H9 (cell line): ENCODE results near the gene AMER1. TPM values are rescaled to one million over a fixed set of nuclear protein-coding genes. Genes with fewer than 3 reads are reported as not detected.

Experiments used
- DNase-seq: peaks from one replicate; pipeline ENCODE4 v3.0.0-alpha.2; 2017
- H2AFZ ChIP-seq: one replicate; pipeline ENCODE4 v1.6.1; 2013; ENCODE audit warnings: mild to moderate bottlenecking, low read length, control low read depth, moderate library complexity
- H2AK5ac ChIP-seq: 2 replicates; pipeline ENCODE4 v1.6.1; 2013; ENCODE audit warnings: low read length, control low read depth, mixed read lengths; ENCODE audit not compliant: insufficient read length
- H2BK120ac ChIP-seq: one replicate; pipeline ENCODE4 v1.6.1; 2013; ENCODE audit warnings: low read depth, mild to moderate bottlenecking, low read length, control low read depth, inconsistent platforms; ENCODE audit not compliant: poor library complexity, severe bottlenecking
- H2BK12ac ChIP-seq: 2 replicates; pipeline ENCODE4 v1.6.1; 2013; ENCODE audit warnings: low read length, control low read depth, mixed read lengths, low read depth; ENCODE audit not compliant: insufficient read length
- H2BK15ac ChIP-seq: 2 replicates; pipeline ENCODE4 v1.6.1; 2013; ENCODE audit warnings: low read depth, low read length, control low read depth
- H2BK20ac ChIP-seq: one replicate; pipeline ENCODE4 v1.6.1; 2013; ENCODE audit warnings: low read depth, mild to moderate bottlenecking, low read length, control low read depth, inconsistent platforms; ENCODE audit not compliant: poor library complexity, severe bottlenecking
- H2BK5ac ChIP-seq: 2 replicates; pipeline ENCODE4 v1.6.1; 2013; ENCODE audit warnings: low read length, control low read depth, mixed read lengths; ENCODE audit not compliant: insufficient read length
- H3K14ac ChIP-seq: 2 replicates; pipeline ENCODE4 v1.6.1; 2013; ENCODE audit warnings: low read length, control low read depth; ENCODE audit not compliant: insufficient read depth
- H3K18ac ChIP-seq: 2 replicates; pipeline ENCODE4 v1.6.1; 2013; ENCODE audit warnings: low read depth, mild to moderate bottlenecking, mixed read lengths, low read length, control low read depth; ENCODE audit not compliant: insufficient read length
- H3K23ac ChIP-seq: 2 replicates; pipeline ENCODE4 v1.6.1; 2013; ENCODE audit warnings: low read length, control low read depth, mixed read lengths, low read depth; ENCODE audit not compliant: insufficient read length
- H3K23me2 ChIP-seq: 2 replicates; pipeline ENCODE4 v1.6.1; 2013; ENCODE audit warnings: low read depth, mild to moderate bottlenecking, mixed read lengths, low read length, control low read depth; ENCODE audit not compliant: insufficient read length, poor library complexity, severe bottlenecking
- H3K27ac ChIP-seq: 2 replicates; pipeline ENCODE4 v1.5.1; 2013; ENCODE audit warnings: low read length, control low read depth, mixed read lengths, low read depth; ENCODE audit not compliant: insufficient read length
- H3K27me3 ChIP-seq: 2 replicates; pipeline ENCODE4 v1.6.1; 2013; ENCODE audit warnings: low read length, control low read depth, inconsistent platforms; ENCODE audit not compliant: insufficient read depth
- H3K4ac ChIP-seq: 2 replicates; pipeline ENCODE4 v1.6.1; 2013; ENCODE audit warnings: low read depth, mild to moderate bottlenecking, control low read depth, inconsistent platforms, low read length, moderate library complexity
- H3K4me1 ChIP-seq: 2 replicates; pipeline ENCODE4 v1.6.1; 2013; ENCODE audit warnings: low read length, control low read depth, inconsistent platforms; ENCODE audit not compliant: insufficient read depth
- H3K4me2 ChIP-seq: 2 replicates; pipeline ENCODE4 v1.6.1; 2013; ENCODE audit warnings: low read length, control low read depth, mixed read lengths; ENCODE audit not compliant: insufficient read length, insufficient read depth
- H3K56ac ChIP-seq: 2 replicates; pipeline ENCODE4 v1.6.1; 2013; ENCODE audit warnings: low read depth, mild to moderate bottlenecking, mixed read lengths, low read length, control low read depth; ENCODE audit not compliant: insufficient read length
- H3K79me1 ChIP-seq: 2 replicates; pipeline ENCODE4 v1.6.1; 2013; ENCODE audit warnings: low read depth, mild to moderate bottlenecking, moderate library complexity, low read length, control low read depth, inconsistent platforms; ENCODE audit not compliant: insufficient read depth, poor library complexity, severe bottlenecking
- H3K79me2 ChIP-seq: 2 replicates; pipeline ENCODE4 v1.6.1; 2013; ENCODE audit warnings: low read length, control low read depth, inconsistent platforms; ENCODE audit not compliant: insufficient read depth
- H3K9ac ChIP-seq: 2 replicates; pipeline ENCODE4 v1.6.1; 2013; ENCODE audit warnings: low read length, control low read depth, mixed read lengths; ENCODE audit not compliant: insufficient read length; ENCODE audit errors: extremely low read depth
- H3K9me3 ChIP-seq: one replicate; pipeline ENCODE4 v1.6.1; 2013; ENCODE audit warnings: low read depth, low read length, inconsistent platforms; ENCODE audit not compliant: control insufficient read depth
- H3T11ph ChIP-seq: one replicate; pipeline ENCODE4 v1.6.1; 2013; ENCODE audit warnings: mild to moderate bottlenecking, low read length, control low read depth, inconsistent platforms
- H4K20me1 ChIP-seq: one replicate; pipeline ENCODE4 v1.6.1; 2013; ENCODE audit not compliant: control insufficient read depth, insufficient read length, insufficient read depth
- H4K5ac ChIP-seq: 2 replicates; pipeline ENCODE4 v1.6.1; 2013; ENCODE audit warnings: low read depth, mild to moderate bottlenecking, mixed read lengths, low read length, control low read depth; ENCODE audit not compliant: insufficient read length
- H4K8ac ChIP-seq: replicated peaks from 2 replicates; pipeline ENCODE4 v1.6.1; 2013; ENCODE audit warnings: low read length, control low read depth, mixed read lengths, low read depth; ENCODE audit not compliant: insufficient read length
- H4K91ac ChIP-seq: 2 replicates; pipeline ENCODE4 v1.6.1; 2013; ENCODE audit warnings: low read depth, mild to moderate bottlenecking, moderate library complexity, mixed read lengths, low read length, control low read depth; ENCODE audit not compliant: insufficient read length
- H3K27ac Mint-ChIP-seq, 3 experiments: 2 replicates in 2 of 3; 3 replicates in 1 of 3; pipeline ENCODE4 v1.8.0; 2020 to 2021; ENCODE audit warnings: mixed read lengths in 3 of 3, mild to moderate bottlenecking in 1 of 3, moderate library complexity in 1 of 3
- H3K27me3 Mint-ChIP-seq: 2 replicates; pipeline ENCODE4 v1.8.0; 2021; ENCODE audit warnings: low read depth, mild to moderate bottlenecking, moderate library complexity, mixed read lengths
- H3K36me3 Mint-ChIP-seq, 3 experiments: 2 replicates in 2 of 3; 3 replicates in 1 of 3; pipeline ENCODE4 v1.8.0; 2020 to 2021; ENCODE audit warnings: low read depth in 3 of 3, mixed read lengths in 3 of 3; ENCODE audit not compliant: insufficient read depth in 1 of 3
- H3K4me1 Mint-ChIP-seq, 2 experiments: 2 replicates each; pipeline ENCODE4 v1.8.0; 2020; ENCODE audit warnings: mixed read lengths in 2 of 2
- H3K4me3 Mint-ChIP-seq, 2 experiments: 2 replicates in 1 of 2; 3 replicates in 1 of 2; pipeline ENCODE4 v1.8.0; 2020 to 2021; ENCODE audit warnings: mild to moderate bottlenecking in 2 of 2, mixed read lengths in 2 of 2, moderate library complexity in 1 of 2
- H3K9me3 Mint-ChIP-seq, 2 experiments: 2 replicates in 1 of 2; 3 replicates in 1 of 2; pipeline ENCODE4 v1.8.0; 2020; ENCODE audit warnings: mild to moderate bottlenecking in 2 of 2, mixed read lengths in 2 of 2, moderate library complexity in 1 of 2
- WGBS: extraction: QIAGEN DNeasy Blood & Tissue Kit; methylation state at CpG from one replicate; pipeline ENCODE4 v1.1.7; 2013; ENCODE audit warnings: missing lambda C conversion rate, low lambda C conversion rate, mixed read lengths; ENCODE audit not compliant: insufficient read length; ENCODE audit errors: extremely low coverage; 5-methylcytosine and 5-hydroxymethylcytosine counted together
- total RNA-seq: library from RNA; stranded (reverse); gene quantifications from 2 replicates; pipeline ENCODE4 v1.2.1, GENCODE V29; 2021
- TF ChIP-seq, protein P1 (sequence below): fragments of 200-600 bp; sonication (generic); conservative IDR thresholded peaks from 3 replicates; pipeline ENCODE4 v1.8.0; 2021; ENCODE audit warnings: antibody characterized with exemption, mild to moderate bottlenecking

Gene AMER1
- total RNA-seq, 1 experiment from 2014 or later, result 6.2 TPM

DNA sequence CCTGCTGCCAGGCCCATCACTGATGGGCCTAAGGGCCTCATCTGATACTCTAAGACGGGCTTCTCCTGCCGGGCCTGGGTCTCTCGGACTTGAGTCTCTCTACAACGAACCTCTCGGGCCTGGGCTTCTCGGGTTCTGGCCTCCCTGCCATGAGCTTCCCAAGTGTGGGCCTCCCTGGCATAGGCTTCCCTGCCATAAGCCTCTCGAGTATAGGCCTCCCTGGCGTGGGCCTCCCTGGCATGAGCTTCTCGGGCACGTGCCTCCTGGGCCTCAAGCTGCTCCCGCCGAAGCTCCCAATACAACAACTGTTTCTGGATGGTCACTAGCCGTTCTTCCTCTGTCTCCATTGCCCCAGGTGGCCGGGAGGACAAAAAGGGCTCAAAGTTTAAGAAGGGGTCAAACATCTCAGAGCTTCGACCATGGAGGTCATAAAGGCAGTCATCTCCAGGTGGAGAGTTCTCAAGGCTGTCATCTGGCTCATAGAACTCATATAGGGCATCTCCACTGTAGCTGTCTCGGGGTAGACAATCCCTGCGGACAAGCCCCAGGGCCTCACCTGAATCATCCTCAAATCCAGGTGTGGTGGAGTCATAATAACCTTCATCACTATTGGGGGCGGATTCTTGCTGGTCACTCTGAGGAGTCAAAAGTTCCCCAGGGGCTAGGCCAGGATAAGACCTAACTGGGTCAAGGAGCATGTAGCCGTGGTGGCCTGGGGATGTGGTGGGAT, 14.1 kb downstream of the AMER1 start:
- Histone ChIP-seq H3K4ac (no peak overlapping the region), H3K56ac (no peak overlapping the region), H2AFZ (no peak overlapping the region), H3K4me1 (no peaks in the 10 kb centered on the region), H3K27ac (no peak overlapping the region), H4K8ac (no peak overlapping the region), H4K91ac (no peak overlapping the region), H3K79me2 (no peaks in the 10 kb centered on the region), H2BK15ac (no peak overlapping the region), H2BK12ac (no peak overlapping the region), H3K9ac (no peak overlapping the region), H4K20me1 (no peaks in the 10 kb centered on the region), H3K14ac (no peak overlapping the region), H3K9me3 (peaks cover 48% of the 10 kb centered on the region), H2BK120ac (no peak overlapping the region), H4K5ac (no peak overlapping the region), H3T11ph (no peak overlapping the region), H3K4me2 (no peak overlapping the region), H2AK5ac (no peak overlapping the region), H3K23me2 (no peaks in the 10 kb centered on the region), H2BK20ac (no peak overlapping the region), H3K79me1 (no peaks in the 10 kb centered on the region), H2BK5ac (no peak overlapping the region), H3K27me3 (no peaks in the 10 kb centered on the region), H3K18ac (no peak overlapping the region), H3K23ac (no peak overlapping the region)
- Mint-ChIP-seq H3K27ac (no peak overlapping the region), H3K9me3 (peaks cover 72 to 73% of the 10 kb centered on the region in 2 experiments), H3K4me3 (no peak overlapping the region), H3K27me3 (no peaks in the 10 kb centered on the region), H3K36me3 (peaks cover 22 to 30% (median 26%) of the 10 kb centered on the region in 3 experiments), H3K4me1 (peaks cover 11 to 13% of the 10 kb centered on the region in 2 experiments)
- no CpG with 5 or more reads among the region's 19 CpGs for WGBS
- TF ChIP-seq, protein P1, sequence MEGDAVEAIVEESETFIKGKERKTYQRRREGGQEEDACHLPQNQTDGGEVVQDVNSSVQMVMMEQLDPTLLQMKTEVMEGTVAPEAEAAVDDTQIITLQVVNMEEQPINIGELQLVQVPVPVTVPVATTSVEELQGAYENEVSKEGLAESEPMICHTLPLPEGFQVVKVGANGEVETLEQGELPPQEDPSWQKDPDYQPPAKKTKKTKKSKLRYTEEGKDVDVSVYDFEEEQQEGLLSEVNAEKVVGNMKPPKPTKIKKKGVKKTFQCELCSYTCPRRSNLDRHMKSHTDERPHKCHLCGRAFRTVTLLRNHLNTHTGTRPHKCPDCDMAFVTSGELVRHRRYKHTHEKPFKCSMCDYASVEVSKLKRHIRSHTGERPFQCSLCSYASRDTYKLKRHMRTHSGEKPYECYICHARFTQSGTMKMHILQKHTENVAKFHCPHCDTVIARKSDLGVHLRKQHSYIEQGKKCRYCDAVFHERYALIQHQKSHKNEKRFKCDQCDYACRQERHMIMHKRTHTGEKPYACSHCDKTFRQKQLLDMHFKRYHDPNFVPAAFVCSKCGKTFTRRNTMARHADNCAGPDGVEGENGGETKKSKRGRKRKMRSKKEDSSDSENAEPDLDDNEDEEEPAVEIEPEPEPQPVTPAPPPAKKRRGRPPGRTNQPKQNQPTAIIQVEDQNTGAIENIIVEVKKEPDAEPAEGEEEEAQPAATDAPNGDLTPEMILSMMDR, result no peak
- DNase-seq, result no peak
